ENCODE data around the gene WDFY2. TPM values are rescaled to one million over a fixed set of nuclear protein-coding genes. Genes with fewer than 3 reads are reported as not detected.

Gene WDFY2
- total and polyA plus RNA-seq, 12 donors, result 13.2 to 38.6 (median 26.0) TPM

DNA sequence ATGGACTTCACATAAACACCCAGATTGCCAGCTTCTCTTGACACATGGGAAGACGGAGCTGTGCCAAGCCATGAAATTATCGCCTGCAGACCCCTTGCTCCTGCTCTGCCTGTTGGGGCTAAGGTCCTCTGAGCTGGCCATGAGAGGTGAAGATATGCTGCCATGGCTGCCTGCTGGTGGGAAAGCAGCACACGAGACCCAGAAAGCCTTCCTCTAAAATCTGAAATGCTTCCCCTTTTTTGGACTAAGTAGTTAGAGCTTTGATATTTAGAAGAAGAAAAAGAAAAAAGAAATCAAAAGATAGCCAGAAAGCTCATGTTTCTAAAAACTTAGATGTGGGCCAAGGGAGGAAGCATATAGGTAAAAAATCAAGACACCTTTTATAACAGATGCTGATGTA lies 11.2 kb downstream of the WDFY2 start:
- no peak for DNase-seq
- H3K27ac ChIP-seq, result no peak overlapping the region
- H3K9me3 ChIP-seq (replicated peaks in 1 of 3), result no peaks in the 10 kb centered on the region
- intact Hi-C loops (cut with DNase I), result loop anchor here in 1 of 2 donors (10.0 kb wide), 1 partner anchor 139 kb away; no protein-coding TSS in a partner anchor
- TF ChIP-seq, protein P1, sequence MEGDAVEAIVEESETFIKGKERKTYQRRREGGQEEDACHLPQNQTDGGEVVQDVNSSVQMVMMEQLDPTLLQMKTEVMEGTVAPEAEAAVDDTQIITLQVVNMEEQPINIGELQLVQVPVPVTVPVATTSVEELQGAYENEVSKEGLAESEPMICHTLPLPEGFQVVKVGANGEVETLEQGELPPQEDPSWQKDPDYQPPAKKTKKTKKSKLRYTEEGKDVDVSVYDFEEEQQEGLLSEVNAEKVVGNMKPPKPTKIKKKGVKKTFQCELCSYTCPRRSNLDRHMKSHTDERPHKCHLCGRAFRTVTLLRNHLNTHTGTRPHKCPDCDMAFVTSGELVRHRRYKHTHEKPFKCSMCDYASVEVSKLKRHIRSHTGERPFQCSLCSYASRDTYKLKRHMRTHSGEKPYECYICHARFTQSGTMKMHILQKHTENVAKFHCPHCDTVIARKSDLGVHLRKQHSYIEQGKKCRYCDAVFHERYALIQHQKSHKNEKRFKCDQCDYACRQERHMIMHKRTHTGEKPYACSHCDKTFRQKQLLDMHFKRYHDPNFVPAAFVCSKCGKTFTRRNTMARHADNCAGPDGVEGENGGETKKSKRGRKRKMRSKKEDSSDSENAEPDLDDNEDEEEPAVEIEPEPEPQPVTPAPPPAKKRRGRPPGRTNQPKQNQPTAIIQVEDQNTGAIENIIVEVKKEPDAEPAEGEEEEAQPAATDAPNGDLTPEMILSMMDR (IDR thresholded peaks at IDR 0.05), result no peak
- TF ChIP-seq POLR2A (IDR thresholded peaks at IDR 0.05), result no peak
- H3K27me3 ChIP-seq, result no peaks in the 10 kb centered on the region
- no peaks in the 10 kb centered on the region for H3K36me3 ChIP-seq (replicated peaks in 1 of 2)
- no peak overlapping the region for H3K4me3 ChIP-seq
- WGBS, 4 donors, result 83 to 94% (median 88%) methylated on average over 3 of the region's 3 CpGs
- peaks cover 17 to 81% of the 10 kb centered on the region in 2 donors for H3K4me1 ChIP-seq (replicated peaks in 1 of 2)

DNA sequence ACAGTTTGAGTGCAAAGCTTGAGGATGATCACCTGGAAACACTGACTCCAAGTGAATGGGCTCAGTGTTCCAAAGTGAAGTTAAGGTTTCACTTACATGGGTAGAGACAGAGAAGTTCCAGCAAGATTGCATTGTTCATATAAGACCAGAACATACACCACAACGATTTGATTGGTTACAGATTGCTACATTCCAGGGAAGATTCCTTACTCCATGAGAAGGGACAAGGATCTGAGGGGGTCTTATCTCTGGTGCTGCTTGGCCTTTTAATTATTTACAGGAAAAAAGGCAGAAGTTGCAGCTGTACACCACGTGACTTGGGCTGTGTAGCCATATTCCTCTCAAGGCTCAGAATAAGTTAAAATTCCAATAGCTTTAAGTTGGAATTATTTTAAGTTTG lies 12.3 kb downstream of the WDFY2 start:
- WGBS, 4 donors, result 59 to 67% (median 64%) methylated on average over 2 of the region's 2 CpGs
- Histone ChIP-seq H3K4me1 (replicated peaks in 1 of 2) (peaks cover 8 to 75% of the 10 kb centered on the region in 2 donors), H3K4me3 (no peak overlapping the region), H3K27me3 (no peaks in the 10 kb centered on the region), H3K27ac (no peak overlapping the region), H3K36me3 (replicated peaks in 1 of 2) (no peaks in the 10 kb centered on the region), H3K9me3 (replicated peaks in 1 of 3) (no peaks in the 10 kb centered on the region)
- intact Hi-C loops (cut with DNase I), result loop anchor here in 1 of 2 donors (10.0 kb wide), 1 partner anchor 138 kb away; no protein-coding TSS in a partner anchor
- DNase-seq, result no peak
- TF ChIP-seq POLR2A (IDR thresholded peaks at IDR 0.05), result no peak
- TF ChIP-seq, protein P1 (IDR thresholded peaks at IDR 0.05), result no peak

GRCh38 chr13:51599444-51600176 lies 15.3 kb downstream of the WDFY2 start:
- Histone ChIP-seq H3K4me1 (replicated peaks in 1 of 2) (peaks cover 0 to 55% of the 10 kb centered on the region in 2 donors), H3K27ac (no peak overlapping the region), H3K36me3 (replicated peaks in 1 of 2) (no peaks in the 10 kb centered on the region), H3K4me3 (no peak overlapping the region), H3K27me3 (no peaks in the 10 kb centered on the region), H3K9me3 (replicated peaks in 1 of 3) (no peaks in the 10 kb centered on the region)
- no peak for TF ChIP-seq POLR2A (IDR thresholded peaks at IDR 0.05)
- TF ChIP-seq, protein P1 (IDR thresholded peaks at IDR 0.05), result peak in 4 of 6 experiments; percentile 6 to 30 (median 10)
- DNase-seq, result no peak
- intact Hi-C loops (cut with DNase I), result loop anchor here in 1 of 2 donors (10.0 kb wide), 1 partner anchor 135 kb away; no protein-coding TSS in a partner anchor

- intact Hi-C loops (cut with DNase I), result no loop called here
These were observed 16.4 kb downstream of the WDFY2 start for GRCh38 chr13:51600703-51601102.

More at GRCh38 chr13:51600703-51601102, 16.4 kb downstream of the WDFY2 start:
- H3K4me1 ChIP-seq (replicated peaks in 1 of 2), result peaks cover 5 to 53% of the 10 kb centered on the region in 2 donors
- no peak overlapping the region for H3K27ac ChIP-seq
- no peaks in the 10 kb centered on the region for H3K27me3 ChIP-seq
- no peak overlapping the region for H3K4me3 ChIP-seq
- TF ChIP-seq, protein P1 (IDR thresholded peaks at IDR 0.05), result no peak
- TF ChIP-seq POLR2A (IDR thresholded peaks at IDR 0.05), result no peak
- no peak for DNase-seq
- no peaks in the 10 kb centered on the region for H3K36me3 ChIP-seq (replicated peaks in 1 of 2)
- no peaks in the 10 kb centered on the region for H3K9me3 ChIP-seq (replicated peaks in 1 of 3)
- WGBS, 4 donors, result 97 to 100% (median 99%) methylated on average over 3 of the region's 3 CpGs
